GM21619 (cell line): ENCODE results near the gene BRCA1.
"Not testable (repeated sequence)": the region's sequence is repeated elsewhere in the genome, so short reads cannot be mapped to it uniquely, and the experiment has no call there.

Experiments used
- ATAC-seq: cut with Tn5 transposase; IDR thresholded peaks from one replicate; pipeline ENCODE4 v1.9.1; 2021; ENCODE audit not compliant: unreplicated experiment

BRCA1 gene

DNA sequence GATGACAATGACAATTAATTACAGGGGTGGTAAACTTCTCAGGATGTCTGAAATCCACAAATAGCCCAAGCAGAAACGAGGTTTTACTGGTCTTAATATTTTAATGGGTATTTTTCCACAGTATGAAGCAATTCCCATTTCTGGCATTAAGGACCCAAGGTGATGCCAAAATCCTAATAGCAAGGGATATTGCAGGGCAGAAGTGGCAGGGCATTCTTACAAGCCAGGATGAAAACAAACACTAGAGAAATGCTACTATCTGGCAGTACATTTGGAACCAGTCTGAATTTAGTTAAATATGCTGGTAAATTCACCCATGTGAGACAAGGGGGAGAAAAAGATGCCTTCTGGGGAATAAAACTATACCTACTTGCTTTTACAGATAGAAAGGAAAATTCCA, 54.9 kb downstream of the BRCA1 start:
- ATAC-seq: no peak

DNA sequence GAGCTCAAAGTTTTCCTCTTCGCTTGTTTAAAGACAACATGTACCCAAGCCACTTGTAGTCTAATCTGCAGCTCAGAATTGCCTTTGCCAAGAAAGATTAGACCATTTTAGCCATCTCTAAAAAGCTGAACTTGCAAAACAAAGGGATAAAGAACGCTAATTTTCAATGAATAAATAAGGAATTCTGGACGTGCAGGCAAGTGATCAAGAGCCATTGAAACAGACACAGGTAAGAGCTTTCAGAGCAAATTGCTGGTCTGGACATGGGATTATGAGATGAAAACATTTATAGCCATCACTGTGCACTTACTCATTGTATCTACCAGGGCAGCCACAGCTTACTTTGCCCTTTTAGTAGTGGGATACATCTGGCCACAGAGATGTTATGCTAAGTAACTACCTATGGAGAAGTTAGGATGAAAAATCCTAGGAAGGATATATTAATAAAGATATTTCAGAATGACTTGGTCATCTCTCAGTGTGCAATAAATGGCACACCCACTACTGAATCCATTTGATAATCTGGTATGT, 55.7 kb downstream of the BRCA1 start:
- ATAC-seq: no peak

DNA sequence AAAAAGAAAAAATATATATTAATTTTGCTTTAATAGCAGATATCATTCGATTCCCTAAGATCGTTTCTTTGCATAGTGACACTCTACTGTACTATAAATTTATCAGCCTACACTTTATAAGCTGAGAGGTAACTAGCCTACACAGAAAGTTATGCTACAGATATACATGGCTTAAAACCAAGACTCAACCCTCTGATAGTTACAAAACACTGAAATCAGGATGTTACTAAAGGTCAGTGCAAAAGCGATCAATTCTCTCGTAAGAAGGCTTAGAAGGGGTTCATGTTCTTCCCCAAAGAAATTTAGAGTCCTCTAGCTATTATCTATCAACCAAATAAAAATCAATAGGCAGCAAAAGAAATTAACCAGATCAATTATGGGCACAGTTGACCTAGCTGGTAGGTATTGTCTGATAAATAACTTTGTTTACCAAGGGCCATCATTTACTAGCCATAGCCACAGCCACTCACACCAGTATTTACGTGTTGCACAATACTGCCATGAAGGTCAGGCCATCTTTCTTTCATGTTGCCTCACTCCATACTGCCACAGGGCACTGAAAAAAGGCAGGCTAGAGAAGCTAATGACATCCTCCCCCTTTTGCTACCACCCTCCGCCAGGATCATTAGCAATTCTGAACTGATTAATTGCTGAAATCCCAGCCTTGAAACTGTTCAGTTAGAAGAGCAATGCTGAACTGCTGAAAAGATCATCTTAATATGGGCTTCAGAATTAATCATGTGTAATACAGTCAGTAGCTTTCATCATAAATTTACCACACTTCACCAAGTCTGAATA, 56.4 kb downstream of the BRCA1 start:
- ATAC-seq: no peak

DNA sequence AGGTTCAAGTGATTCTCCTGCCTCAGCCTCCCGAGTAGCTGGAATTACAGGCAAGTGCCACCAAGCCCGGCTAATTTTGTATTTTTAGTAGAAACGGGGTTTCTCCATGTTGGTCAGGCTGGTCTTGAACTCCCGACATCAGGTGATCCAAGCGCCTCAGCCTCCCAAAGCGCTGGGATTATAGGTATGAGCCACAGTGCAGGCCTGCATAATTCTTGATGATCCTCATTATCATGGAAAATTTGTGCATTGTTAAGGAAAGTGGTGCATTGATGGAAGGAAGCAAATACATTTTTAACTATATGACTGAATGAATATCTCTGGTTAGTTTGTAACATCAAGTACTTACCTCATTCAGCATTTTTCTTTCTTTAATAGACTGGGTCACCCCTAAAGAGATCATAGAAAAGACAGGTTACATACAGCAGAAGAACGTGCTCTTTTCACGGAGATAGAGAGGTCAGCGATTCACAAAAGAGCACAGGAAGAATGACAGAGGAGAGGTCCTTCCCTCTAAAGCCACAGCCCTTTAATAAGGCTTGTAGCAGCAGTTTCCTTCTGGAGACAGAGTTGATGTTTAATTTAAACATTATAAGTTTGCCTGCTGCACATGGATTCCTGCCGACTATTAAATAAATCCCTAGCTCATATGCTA, 62.1 kb downstream of the BRCA1 start:
- ATAC-seq: no peak

DNA sequence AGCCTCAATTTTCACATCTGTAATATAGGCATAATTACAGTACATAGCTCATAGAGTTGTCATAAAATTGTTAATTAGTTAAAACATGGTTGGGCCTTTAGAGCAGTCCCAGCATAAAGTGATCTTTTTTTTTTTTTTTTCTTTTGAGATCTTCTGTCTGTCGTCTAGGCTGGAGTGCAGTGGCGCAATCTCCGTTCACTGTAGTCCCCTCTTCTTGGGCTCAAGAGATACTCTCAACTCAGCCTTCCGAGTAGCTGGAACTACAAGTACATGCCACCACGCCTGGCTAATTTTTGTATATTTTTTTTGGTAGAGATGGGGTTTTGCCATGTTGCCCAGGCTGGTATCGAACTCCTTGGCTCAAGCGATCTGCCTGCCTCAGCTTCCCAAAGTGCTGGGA, 69.1 kb downstream of the BRCA1 start:
- no peak for ATAC-seq

DNA sequence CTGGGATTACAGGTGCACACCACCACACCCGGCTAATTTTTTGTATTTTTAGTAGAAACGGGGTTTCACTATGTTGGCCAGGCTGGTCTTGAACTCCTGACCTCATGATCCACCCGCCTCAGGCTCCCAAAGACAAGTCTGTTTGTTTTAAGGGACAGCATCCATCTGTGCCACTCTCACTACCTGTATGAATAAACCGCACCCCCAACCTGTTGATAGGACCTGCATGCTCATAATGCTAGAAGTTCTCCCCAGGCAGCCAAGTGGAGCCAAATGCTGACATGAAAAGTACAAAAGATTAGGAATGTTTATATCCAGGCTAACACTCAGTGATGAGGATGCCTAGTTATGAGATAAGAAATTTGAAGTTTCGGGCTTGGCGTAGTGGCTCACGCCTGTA, 72.2 kb downstream of the BRCA1 start:
- ATAC-seq: not testable (repeated sequence)

DNA sequence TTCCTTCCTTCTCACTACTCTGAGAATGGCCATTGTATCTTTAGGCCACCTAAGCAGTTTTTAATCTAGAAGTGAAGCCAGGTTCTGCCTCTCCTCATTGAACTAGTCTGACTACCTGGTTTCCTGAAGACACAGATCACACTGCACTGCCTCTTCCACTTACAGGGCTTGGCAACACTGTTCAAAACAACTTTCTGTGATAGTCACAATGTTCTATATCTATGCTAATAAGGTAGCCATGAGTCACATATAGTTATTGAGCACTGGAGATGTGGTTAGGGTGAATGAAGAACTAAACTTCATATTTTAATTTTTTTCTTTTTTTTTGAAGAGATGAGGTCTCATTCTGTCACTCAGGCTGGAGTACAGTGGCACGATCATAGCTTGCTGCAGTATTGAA, 73.2 kb downstream of the BRCA1 start:
- ATAC-seq: no peak

DNA sequence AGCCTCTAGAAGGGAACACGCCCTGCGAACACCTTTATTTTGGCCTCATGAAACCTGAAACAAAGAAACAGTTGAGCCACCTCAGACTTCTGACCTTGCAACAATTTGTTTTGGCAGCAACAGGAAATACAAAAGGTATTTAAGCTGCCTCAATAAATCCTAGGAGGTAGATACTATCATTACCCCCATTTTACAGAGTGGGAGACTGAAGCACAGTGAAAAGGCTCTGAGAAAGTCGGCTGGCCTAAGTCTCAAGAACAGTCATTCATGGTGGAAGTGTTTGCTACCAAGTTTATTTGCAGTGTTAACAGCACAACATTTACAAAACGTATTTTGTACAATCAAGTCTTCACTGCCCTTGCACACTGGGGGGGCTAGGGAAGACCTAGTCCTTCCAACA, 81.1 kb downstream of the BRCA1 start:
- no peak for ATAC-seq

DNA sequence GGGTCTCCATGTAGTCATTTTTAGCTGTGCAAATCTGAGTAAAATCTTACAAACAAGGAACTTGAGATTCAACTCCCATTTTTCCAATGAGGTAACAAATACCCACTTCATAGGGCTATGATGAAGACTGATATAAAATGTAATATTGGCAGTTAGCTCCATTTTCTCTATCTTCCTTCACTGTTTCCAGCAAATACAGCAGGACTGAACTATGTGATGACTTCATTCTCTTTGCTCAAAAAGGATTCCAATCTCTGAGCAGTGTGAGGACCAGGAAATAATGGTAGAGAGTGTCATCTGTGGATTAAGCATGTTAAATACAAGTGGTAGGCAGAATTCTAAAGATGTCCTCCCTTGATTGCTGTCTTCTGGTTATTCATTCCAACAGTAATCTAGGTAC, 81.9 kb downstream of the BRCA1 start:
- ATAC-seq: no peak

DNA sequence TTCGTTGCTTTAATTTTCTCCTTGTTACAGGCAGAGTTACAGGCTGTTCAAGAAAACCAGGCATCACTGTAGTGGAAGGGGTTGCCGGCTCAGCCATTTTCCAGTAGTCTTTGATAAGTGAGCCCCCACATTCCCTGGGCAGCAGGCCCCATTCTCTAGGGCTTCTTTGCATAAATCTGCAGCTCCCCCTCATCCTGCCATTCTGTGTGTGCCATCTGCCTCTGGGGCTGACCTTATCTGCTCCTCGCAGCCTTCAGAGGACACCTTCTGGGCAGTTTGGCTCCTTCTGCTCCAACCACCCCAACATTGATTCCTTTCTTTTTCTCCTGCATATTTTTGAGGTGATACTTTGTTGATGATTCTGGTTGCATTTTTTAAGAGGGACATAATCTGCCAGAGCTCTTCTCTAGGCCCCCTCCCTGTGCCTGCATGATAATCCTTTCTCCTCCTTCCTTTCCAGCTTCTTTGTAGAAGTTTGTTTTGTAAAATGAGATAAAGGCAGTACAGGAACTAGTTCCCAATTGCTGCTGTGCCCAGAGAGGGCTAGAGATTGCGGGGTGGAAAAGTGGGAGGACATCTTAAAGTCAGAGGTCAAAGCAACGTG, 83.0 kb downstream of the BRCA1 start:
- ATAC-seq: no peak

DNA sequence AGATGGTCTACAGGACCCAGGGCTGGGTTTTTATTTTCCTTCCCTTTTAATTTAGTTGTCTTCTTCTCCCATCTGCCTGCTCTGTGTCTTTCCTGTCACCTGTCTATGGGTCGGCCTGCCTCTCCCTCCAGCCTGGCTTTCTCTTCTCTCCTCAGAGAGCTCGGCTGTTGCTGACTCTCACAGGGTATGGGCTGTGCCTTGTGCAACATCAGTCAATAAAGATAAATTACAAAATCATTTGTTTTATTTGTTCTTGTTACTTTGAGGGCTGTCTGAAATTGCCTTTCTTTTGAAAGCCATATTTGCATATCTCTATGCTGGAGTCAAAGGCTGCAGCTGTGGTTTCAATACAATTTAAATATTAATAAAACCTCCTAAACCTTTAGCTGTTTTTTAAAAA, 84.5 kb downstream of the BRCA1 start:
- no peak for ATAC-seq

DNA sequence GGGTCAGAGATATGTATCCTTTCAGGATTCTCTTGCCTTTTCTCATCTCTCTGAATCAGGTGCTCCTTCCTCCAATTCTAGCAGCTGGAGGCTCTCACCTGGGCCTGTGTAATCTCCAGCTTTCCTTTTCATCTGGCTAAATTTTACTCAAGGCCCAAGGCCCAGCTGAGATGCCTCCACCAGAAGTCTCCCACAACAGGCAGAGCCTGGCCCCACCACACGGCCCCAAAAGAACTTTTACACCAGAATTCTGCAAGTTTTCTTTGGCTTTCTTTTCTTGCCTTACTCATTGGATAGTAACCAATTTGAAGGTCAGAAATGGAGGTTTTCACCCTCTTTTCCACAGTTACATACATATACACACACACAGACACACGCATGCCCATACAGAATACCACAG, 85.5 kb downstream of the BRCA1 start:
- no peak for ATAC-seq

DNA sequence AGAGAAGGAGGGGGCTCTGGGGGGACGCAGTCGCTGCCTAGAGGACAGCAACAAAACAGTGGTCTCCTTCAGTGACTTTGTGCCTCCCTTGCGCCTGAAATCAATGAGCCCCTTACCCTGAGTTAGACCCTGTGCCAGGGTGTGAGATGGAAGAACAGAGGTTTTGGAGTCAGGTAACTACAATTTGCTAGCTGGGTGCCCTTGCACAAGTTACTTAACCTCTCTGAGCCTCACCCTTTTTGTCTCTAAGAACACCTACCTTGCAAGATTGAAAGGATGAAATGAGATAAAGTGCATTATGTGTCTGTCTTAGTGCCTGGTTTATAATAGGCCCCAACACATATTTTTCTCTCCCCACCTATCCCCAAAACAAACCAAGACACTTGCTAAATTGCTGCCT, 90.3 kb downstream of the BRCA1 start:
- ATAC-seq: no peak

DNA sequence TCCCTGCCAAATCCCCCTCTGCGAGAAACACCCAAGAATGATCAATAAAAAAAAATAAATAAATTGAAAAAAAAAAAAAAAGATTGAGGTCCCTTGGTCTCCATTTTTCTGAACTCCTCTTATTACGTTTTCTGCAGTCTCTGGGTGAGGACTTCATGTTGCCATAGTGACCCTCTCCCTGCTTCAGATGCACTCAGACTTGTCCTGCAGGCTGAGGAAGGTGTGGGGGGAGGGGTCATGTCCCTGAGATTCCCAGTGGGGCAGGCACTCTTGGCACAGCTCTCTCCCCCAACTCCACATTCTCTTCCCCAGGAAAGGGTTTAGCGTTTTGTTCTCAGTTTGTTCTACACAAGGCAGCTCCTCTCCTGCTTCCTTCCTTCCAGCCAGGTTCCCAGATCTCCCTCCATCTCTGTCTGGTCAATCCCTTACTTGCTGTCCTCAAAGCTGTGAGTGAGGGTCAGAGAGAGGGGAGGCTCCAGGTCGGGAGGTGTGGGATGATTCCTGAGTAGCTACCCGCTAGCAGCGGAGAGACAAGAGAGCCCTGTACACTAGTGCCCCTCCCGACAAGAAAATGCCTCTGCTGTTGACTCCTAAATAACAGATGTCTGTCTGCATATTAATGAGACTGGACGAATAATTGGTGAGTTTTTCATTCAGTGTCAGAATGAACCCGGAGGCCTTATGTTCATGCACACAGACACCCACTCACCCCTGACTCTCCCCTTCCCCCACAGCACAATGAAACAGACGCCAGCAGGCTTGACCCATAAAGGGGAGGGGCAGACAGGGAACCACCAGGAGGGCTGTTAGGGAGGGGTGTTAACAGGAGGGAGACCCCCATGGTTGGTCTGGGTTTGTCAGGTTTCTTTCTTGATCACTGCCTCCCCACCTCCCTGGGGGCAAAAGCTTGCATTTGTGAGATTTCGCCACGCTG, 90.9 kb downstream of the BRCA1 start:
- no peak for ATAC-seq

DNA sequence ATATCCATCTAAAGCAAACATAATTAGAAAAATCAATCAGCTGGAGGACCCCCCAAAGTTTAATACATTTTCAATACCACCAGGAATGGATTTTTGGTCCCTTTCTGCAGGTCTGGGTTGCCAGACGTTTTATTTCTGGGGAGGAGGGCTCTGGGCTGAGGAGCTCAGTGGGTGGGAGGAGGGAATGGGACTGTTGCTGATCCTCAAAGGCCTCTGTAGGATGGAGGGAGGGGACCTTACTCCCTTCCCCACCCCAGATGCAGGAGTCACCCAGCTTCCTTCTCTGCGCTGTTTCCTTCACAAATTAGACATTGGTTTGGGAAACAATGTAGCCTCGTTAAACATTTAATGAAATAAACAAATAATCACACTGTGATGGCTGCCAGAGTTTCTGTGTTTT, 93.5 kb downstream of the BRCA1 start:
- ATAC-seq: no peak

DNA sequence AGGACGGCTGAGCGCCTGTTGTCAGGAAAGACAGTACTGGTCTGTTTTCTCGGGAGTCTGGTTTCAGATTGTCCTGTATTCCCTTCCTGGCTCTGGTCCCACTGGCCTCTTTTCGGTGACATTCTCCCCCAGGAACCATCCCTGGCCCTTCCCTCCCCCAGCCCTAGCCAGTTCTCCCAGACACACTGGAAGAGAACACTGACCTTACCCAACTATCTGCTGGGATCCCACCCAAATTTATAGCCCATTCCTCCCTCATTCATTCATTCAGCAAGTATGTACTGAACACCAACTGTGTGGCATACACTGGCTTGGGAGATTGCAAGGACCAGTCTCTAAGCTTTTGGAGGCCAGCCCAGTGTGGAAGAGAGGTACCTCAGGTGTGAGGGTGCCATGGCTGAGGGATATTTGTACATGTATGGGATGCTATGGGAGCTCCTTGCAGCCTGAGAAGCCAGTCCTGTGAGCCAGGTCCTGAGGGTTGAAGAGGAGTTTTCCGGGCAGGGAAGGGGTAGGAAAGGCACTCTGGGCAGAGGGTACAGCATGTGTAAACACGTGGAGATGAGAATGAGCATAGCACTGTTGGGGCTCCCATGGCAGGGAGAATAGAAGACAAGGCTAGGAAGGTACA, 94.9 kb downstream of the BRCA1 start:
- no peak for ATAC-seq

DNA sequence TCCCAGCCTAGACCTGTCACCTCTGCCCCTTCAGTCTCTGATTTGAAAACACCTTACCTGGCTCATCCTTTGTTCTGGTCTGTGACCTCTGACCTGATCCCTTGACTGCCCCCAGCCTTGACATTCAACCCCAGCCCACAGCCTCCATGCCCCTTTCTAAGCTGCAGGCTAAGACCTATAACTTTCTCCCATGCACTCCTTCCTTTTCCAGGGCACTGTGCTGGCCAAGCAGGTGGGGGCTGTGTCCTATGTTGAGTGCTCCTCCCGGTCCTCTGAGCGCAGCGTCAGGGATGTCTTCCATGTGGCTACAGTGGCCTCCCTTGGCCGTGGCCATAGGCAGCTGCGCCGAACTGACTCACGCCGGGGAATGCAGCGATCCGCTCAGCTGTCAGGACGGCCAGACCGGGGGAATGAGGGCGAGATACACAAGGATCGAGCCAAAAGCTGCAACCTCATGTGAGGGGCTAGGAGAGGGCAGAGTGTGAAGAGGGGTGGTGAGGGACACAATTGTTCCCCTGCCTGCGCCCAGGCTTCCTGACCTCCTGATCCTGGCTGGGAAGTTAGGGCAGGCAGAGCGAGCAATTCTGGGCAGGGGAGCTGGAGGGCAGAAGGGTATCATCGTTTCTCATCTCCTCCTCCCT, 96.8 kb downstream of the BRCA1 start:
- ATAC-seq: no peak

DNA sequence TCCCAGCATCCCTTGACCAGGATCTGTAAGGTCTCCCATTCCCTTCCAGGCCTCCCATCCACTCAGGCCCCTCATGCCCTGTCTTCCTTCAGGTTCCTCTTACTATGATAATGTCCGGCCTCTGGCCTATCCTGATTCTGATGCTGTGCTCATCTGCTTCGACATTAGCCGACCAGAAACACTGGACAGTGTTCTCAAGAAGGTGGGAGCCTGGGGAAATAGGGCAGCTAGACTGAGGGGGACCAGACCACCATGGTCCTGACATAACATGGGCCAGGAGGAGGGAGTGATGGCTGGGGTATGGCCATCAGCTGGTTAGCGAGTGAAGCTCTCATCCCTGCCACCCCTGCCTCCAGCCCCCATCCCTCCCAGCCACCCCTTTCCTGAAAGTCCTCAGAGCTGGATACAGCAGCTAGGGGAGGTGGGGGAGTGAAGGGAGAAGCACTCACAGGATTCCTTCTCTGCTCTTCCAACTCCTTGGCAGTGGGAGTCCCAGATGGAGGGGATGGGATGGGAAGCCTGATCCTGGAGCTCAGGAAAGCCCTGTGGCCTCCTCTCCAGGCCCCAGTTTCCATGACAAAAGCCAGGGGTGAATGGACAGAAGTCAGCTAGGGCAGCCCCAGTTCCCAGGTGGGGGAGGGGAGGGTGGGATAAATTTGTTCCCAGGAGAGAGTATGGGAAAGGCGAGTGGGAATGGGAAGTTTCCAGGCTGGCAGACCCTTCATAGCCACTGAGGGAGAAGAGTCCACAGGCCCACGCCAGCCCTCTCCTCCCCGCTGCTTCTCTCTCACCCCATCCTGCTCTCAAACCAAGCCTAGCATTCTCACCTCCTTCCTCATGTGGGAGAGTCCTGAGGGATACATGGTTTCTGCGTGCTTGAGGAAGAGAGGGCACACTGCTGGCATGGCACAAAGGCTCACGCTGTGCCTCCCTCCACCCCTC, 97.8 kb downstream of the BRCA1 start:
- ATAC-seq: no peak

DNA sequence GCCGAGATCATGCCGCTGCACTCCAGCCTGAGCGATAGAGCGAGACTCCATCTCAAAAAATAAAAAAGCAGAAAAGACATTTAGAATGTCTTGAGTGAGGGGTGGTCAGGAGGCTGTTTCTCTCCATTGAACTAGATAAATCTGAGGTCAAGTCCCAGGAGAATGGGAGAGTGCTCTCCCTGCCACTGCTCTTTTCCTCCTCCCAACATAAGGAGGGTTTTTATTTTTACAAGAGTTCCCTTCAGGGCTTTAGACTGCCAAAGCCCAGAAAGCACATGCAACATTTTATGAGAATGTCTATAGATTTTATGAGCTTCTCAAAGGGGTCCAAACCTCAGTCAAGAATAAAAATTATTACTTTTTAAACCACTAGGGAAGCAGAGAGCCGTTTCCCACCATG, 98.6 kb downstream of the BRCA1 start:
- no peak for ATAC-seq
